ENCODE data around the gene ADAMTS2. TPM values are rescaled to one million over a fixed set of nuclear protein-coding genes. Genes with fewer than 3 reads are reported as not detected.

The ADAMTS2 gene
- total and polyA plus RNA-seq, 2 donors (not counting 3 experiments of a cell fraction or from before 2014, with no cell fraction given) = not detected

GRCh38 chr5:179340465-179340864 lies 4.8 kb downstream of the ADAMTS2 start:
- Histone ChIP-seq H3K9me3 (replicated peaks; ENCODE audit: control insufficient read depth, insufficient read depth, low read length) (no peaks in the 10 kb centered on the region), H3K27ac (ENCODE audit: insufficient read depth, low read depth, low read length) (no peak overlapping the region), H3K27me3 (ENCODE audit: control insufficient read depth in 2 of 2, insufficient read depth in 2 of 2, low read length in 2 of 2) (peaks cover 10 to 15% of the 10 kb centered on the region in 2 experiments), H3K79me2 (ENCODE audit: control insufficient read depth, insufficient read depth, low read length) (no peaks in the 10 kb centered on the region), H3K9ac (replicated peaks; ENCODE audit: extremely low read depth, insufficient read depth, low read length) (no peak overlapping the region), H3K4me3 (replicated peaks in 1 of 3; ENCODE audit: insufficient read depth in 1 of 3, low read depth in 1 of 3, low read length in 3 of 3) (no peak overlapping the region), H3K4me2 (ENCODE audit: insufficient read depth, low read length) (no peak overlapping the region), H4K20me1 (replicated peaks; ENCODE audit: control insufficient read depth, extremely low read depth, insufficient read depth, low read length) (no peaks in the 10 kb centered on the region), H3K9me1 (replicated peaks; ENCODE audit: control insufficient read depth, extremely low read depth, insufficient read depth, low read length) (no peaks in the 10 kb centered on the region), H2AFZ (ENCODE audit: low read depth, low read length) (no peak overlapping the region), H3K36me3 (ENCODE audit: control insufficient read depth in 2 of 2, extremely low read depth in 1 of 2, insufficient read depth in 2 of 2, low read length in 2 of 2) (no peaks in the 10 kb centered on the region), H3K4me1 (ENCODE audit: control insufficient read depth, extremely low read depth, insufficient read depth, low read length) (no peaks in the 10 kb centered on the region)
- DNase-seq (ENCODE audit: low read depth, low spot score) (no peak), FAIRE-seq (no peak)
- BruUV-seq (replicated peaks) = no TSS peak
- intact Hi-C loops (cut with micrococcal nuclease) = no loop called here
- dilution Hi-C loops (cut with MboI; ENCODE audit: extremely low pct_ligation_motif_present, low sequenced_read_pairs) = no loop called here
- no peak for TF ChIP-seq GATA2 (IDR thresholded peaks at IDR 0.05; ENCODE audit: insufficient read depth, insufficient read length, low read depth, low read length)
- no peak for TF ChIP-seq POLR2A (IDR thresholded peaks at IDR 0.05; ENCODE audit: low read depth, low read length)
- TF ChIP-seq MYC (IDR thresholded peaks at IDR 0.05; ENCODE audit: low read depth, low read length) = no peak
- no peak for TF ChIP-seq CTCF (IDR thresholded peaks at IDR 0.05; ENCODE audit: extremely low read depth in 1 of 2, insufficient read depth in 1 of 2, low read depth in 1 of 2, low read length in 2 of 2)
- TF ChIP-seq FOS (IDR thresholded peaks at IDR 0.05; ENCODE audit: borderline replicate concordance, insufficient read depth, low read length) = no peak
- TF ChIP-seq EZH2 (IDR thresholded peaks at IDR 0.05; ENCODE audit: borderline replicate concordance, low read depth, low read length, severe bottlenecking) = no peak
- TF ChIP-seq POLR2AphosphoS5 (IDR thresholded peaks at IDR 0.05; ENCODE audit: insufficient read depth, low read depth, low read length) = no peak
- TF ChIP-seq JUN (IDR thresholded peaks at IDR 0.05; ENCODE audit: borderline replicate concordance, insufficient read depth, insufficient read length, low read depth) = no peak
- no peak for TF ChIP-seq MAX (IDR thresholded peaks at IDR 0.05; ENCODE audit: insufficient read depth, insufficient read length)
- CTCF ChIA-PET = no interaction called here
- POLR2A ChIA-PET = no interaction called here
